Mesothelial cell of epicardium (in vitro differentiated cells): ENCODE measurements around the gene CHMP4B. TPM values are rescaled to one million over a fixed set of nuclear protein-coding genes. Genes with fewer than 3 reads are reported as not detected.

ENCODE experiments used
- DNase-seq, 2 experiments: peaks; one replicate each; pipeline ENCODE4 v3.0.0; 2021; ENCODE audit warnings: low spot score in 2 of 2; ENCODE audit not compliant: unreplicated experiment in 2 of 2
- H3K27ac Mint-ChIP-seq: 2 replicates; pipeline ENCODE4 v1.8.0; 2021; ENCODE audit warnings: mixed read lengths
- H3K27me3 Mint-ChIP-seq: 2 replicates; pipeline ENCODE4 v1.8.0; 2021; ENCODE audit warnings: low read depth, mixed read lengths
- H3K36me3 Mint-ChIP-seq: 2 replicates; pipeline ENCODE4 v1.8.0; 2021; ENCODE audit warnings: mixed read lengths
- H3K4me1 Mint-ChIP-seq: 2 replicates; pipeline ENCODE4 v1.8.0; 2021; ENCODE audit warnings: mixed read lengths
- H3K4me3 Mint-ChIP-seq: 2 replicates; pipeline ENCODE4 v1.8.0; 2021; ENCODE audit warnings: mild to moderate bottlenecking, moderate library complexity, mixed read lengths
- H3K9me3 Mint-ChIP-seq: 2 replicates; pipeline ENCODE4 v1.8.0; 2021; ENCODE audit warnings: mixed read lengths
- total RNA-seq: library from RNA; stranded (reverse); gene quantifications from 3 replicates; pipeline ENCODE4 v1.2.1, GENCODE V29; 2021
- TF ChIP-seq, protein P1 (sequence below): fragments of 200-600 bp; sonication (generic); IDR thresholded peaks from one replicate; pipeline ENCODE4 v1.5.0; 2021; ENCODE audit warnings: antibody characterized with exemption; ENCODE audit not compliant: unreplicated experiment

CHMP4B gene
- total RNA-seq, 1 donor from 2014 or later, result 76.9 TPM

DNA sequence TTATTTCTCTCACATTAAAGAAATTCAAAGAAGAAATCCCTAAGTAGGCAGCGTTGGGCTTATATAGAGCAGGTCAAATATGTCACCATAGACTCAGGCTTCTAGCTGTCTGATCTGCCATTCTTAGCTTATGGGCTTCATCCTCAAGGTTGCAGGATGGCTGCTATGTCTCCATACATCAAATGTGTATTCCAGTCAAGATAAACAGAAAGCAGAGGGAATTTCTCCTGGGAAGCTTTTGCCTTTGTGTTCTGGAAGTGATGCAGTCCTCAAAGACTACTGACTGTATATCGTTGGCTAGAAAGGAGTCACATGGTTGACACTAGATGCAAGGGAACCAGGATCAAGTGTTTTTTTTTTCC lies 43.4 kb upstream of the CHMP4B start:
- no peaks in the 10 kb centered on the region for H3K27me3 Mint-ChIP-seq
- no peak for DNase-seq
- H3K27ac Mint-ChIP-seq, result no peak overlapping the region
- H3K36me3 Mint-ChIP-seq, result peaks cover 16% of the 10 kb centered on the region
- H3K4me1 Mint-ChIP-seq, result no peaks in the 10 kb centered on the region
- no peaks in the 10 kb centered on the region for H3K9me3 Mint-ChIP-seq
- TF ChIP-seq, protein P1, sequence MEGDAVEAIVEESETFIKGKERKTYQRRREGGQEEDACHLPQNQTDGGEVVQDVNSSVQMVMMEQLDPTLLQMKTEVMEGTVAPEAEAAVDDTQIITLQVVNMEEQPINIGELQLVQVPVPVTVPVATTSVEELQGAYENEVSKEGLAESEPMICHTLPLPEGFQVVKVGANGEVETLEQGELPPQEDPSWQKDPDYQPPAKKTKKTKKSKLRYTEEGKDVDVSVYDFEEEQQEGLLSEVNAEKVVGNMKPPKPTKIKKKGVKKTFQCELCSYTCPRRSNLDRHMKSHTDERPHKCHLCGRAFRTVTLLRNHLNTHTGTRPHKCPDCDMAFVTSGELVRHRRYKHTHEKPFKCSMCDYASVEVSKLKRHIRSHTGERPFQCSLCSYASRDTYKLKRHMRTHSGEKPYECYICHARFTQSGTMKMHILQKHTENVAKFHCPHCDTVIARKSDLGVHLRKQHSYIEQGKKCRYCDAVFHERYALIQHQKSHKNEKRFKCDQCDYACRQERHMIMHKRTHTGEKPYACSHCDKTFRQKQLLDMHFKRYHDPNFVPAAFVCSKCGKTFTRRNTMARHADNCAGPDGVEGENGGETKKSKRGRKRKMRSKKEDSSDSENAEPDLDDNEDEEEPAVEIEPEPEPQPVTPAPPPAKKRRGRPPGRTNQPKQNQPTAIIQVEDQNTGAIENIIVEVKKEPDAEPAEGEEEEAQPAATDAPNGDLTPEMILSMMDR, result no peak
- H3K4me3 Mint-ChIP-seq, result no peak overlapping the region

DNA sequence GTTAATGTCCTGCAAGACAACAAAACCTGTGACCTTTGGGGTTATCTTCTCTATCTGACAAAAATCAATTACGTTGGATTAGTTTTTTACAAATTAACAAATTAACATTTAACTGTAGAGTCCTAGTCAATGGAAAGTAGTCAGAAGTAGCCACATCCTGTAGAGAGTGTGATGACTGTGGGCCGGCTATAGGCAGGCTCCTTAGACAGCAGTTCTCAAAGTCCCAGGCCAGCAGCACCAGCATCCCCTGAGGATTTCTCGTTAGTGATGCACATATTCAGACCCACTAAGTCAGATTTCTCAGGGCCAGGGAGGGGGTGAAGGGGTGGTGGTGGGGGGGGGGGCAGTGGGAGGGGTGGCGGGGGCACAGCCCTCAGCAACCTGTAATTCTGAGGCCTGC lies 42.1 kb upstream of the CHMP4B start:
- Mint-ChIP-seq H3K27me3 (no peaks in the 10 kb centered on the region), H3K9me3 (no peaks in the 10 kb centered on the region), H3K4me1 (no peaks in the 10 kb centered on the region), H3K36me3 (peaks cover 13% of the 10 kb centered on the region), H3K4me3 (no peak overlapping the region), H3K27ac (no peak overlapping the region)
- TF ChIP-seq, protein P1, result no peak
- no peak for DNase-seq

DNA sequence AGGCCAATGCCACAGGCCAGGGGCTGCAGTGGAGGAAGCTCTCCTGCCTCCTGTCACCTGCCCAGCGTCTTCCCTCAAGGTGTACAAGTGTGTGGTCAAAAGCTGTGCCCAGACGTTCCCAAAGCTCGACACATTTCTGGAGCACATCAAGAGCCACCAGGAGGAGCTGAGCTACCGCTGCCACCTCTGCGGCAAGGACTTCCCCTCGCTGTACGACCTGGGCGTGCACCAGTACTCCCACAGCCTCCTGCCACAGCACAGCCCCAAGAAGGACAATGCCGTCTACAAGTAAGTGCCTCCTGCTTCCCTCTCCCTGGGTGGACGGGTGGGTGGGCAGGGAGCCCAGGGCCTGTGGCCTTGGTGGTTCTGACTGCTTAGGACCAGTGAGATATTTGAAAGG lies 41.1 kb upstream of the CHMP4B start:
- TF ChIP-seq, protein P1, result no peak
- no peak overlapping the region for H3K4me3 Mint-ChIP-seq

DNA sequence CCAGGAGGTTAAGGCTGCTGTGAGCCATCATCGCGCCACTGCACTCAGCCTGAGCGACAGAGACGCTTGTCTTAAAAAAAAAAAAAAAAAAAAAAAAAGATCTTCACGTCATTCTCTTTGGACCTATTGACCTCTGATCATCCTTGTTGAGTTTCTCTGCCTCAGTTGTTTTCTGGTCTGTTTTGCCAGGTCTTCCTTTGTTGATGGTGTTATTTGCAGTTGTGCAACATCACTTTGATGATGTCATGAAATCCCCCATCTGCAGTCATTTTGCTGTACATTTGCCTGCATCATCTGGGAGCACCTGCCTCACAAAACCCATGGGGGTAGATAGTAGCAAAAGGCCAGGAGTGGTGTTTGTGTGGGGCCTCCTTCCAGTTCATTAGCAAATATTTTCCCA lies 39.2 kb upstream of the CHMP4B start:
- H3K9me3 Mint-ChIP-seq, result no peaks in the 10 kb centered on the region
- no peaks in the 10 kb centered on the region for H3K27me3 Mint-ChIP-seq
- no peak overlapping the region for H3K4me3 Mint-ChIP-seq
- TF ChIP-seq, protein P1, result no peak
- H3K4me1 Mint-ChIP-seq, result no peaks in the 10 kb centered on the region
- H3K27ac Mint-ChIP-seq, result no peak overlapping the region
- no peak for DNase-seq
- peaks cover 11% of the 10 kb centered on the region for H3K36me3 Mint-ChIP-seq

More for the DNA sequence above, 41.1 kb upstream of the CHMP4B start:
- Mint-ChIP-seq H3K27ac (no peak overlapping the region), H3K4me1 (no peaks in the 10 kb centered on the region), H3K36me3 (peaks cover 13% of the 10 kb centered on the region), H3K9me3 (no peaks in the 10 kb centered on the region), H3K27me3 (no peaks in the 10 kb centered on the region)
- DNase-seq, result no peak

DNA sequence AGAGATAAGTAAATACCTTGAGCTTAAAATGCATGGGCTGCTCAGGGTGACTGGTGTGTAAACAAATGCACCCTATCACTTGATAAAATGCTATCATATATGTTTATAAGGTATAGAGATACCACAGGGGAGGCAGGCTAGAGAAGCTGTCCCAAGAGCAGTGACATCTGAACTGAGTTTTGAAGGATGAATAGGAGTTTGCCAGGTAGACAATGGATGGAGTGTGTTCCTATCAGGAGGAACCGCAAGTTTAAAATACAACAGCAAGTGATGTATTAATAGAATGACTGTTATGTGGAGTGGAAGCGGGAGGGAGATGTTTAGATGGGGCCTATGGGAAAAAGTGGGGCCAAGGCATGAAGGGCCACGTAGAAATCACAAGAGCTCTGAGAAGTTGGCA lies 38.7 kb upstream of the CHMP4B start:
- Mint-ChIP-seq H3K36me3 (peaks cover 8% of the 10 kb centered on the region), H3K27me3 (no peaks in the 10 kb centered on the region), H3K9me3 (no peaks in the 10 kb centered on the region), H3K4me3 (no peak overlapping the region), H3K27ac (no peak overlapping the region), H3K4me1 (no peaks in the 10 kb centered on the region)
- no peak for DNase-seq
- TF ChIP-seq, protein P1, result no peak
